WTC11 (cell line): Measurements from ENCODE around the gene HLTF. TPM values are rescaled to one million over a fixed set of nuclear protein-coding genes. Genes with fewer than 3 reads are reported as not detected.
A peak's percentile ranks its signal among the peaks of the same experiment; 100 is the strongest.

Experiments
- ATAC-seq: fragments of 200-7000 bp; cut with Tn5 transposase; 2 replicates; pipeline ENCODE4 v1.10.0; 2021; ENCODE audit warnings: mild to moderate bottlenecking, moderate library complexity
- CTCF ChIA-PET: fragments of 300-600 bp; sonication (Branson Sonifier 250); formaldehyde crosslinking; loops from one replicate; lab custom pipeline; 2021; ENCODE audit warnings: antibody characterized with exemption; lab: Charles Lee
- POLR2A ChIA-PET: fragments of 350-600 bp; sonication (Branson Sonifier 250); formaldehyde crosslinking; loops from one replicate; lab custom pipeline; 2021; ENCODE audit warnings: antibody characterized with exemption; lab: Charles Lee
- DNase-seq: peaks from one replicate; pipeline ENCODE4 v3.0.0; 2021; ENCODE audit warnings: low spot score
- H3K27ac Mint-ChIP-seq: 2 replicates; pipeline ENCODE4 v1.8.0; 2021; ENCODE audit warnings: mixed read lengths
- H3K27me3 Mint-ChIP-seq: 2 replicates; pipeline ENCODE4 v1.8.0; 2021; ENCODE audit warnings: low read depth, mild to moderate bottlenecking, moderate library complexity, mixed read lengths
- H3K36me3 Mint-ChIP-seq: 2 replicates; pipeline ENCODE4 v1.8.0; 2021; ENCODE audit warnings: mixed read lengths
- H3K4me1 Mint-ChIP-seq: 2 replicates; pipeline ENCODE4 v1.8.0; 2022; ENCODE audit warnings: mixed read lengths
- H3K4me3 Mint-ChIP-seq: 2 replicates; pipeline ENCODE4 v1.8.0; 2021; ENCODE audit warnings: mild to moderate bottlenecking, moderate library complexity, mixed read lengths
- H3K9me3 Mint-ChIP-seq: 2 replicates; pipeline ENCODE4 v1.8.0; 2021; ENCODE audit warnings: mixed read lengths
- CBFB ChIP-seq: sonication (generic); formaldehyde crosslinking; IDR thresholded peaks from 2 replicates; pipeline ENCODE4 v1.8.1; 2022; ENCODE audit warnings: mild to moderate bottlenecking, low read depth, missing genetic modification reagents
- ESRRA ChIP-seq: sonication (generic); formaldehyde crosslinking; IDR thresholded peaks from 2 replicates; pipeline ENCODE4 v1.8.1; 2022; ENCODE audit warnings: mild to moderate bottlenecking, missing genetic modification reagents, borderline replicate concordance
- FOXK1 ChIP-seq: sonication (generic); formaldehyde crosslinking; IDR thresholded peaks from 2 replicates; pipeline ENCODE4 v1.8.0; 2022; ENCODE audit warnings: mild to moderate bottlenecking, moderate library complexity, missing genetic modification reagents
- GRHL2 ChIP-seq: fragments of 250-450 bp; sonication (Bioruptor Pico); IDR thresholded peaks from 2 replicates; pipeline ENCODE4 v1.8.0; 2022; ENCODE audit warnings: mild to moderate bottlenecking, moderate library complexity; ENCODE audit not compliant: insufficient replicate concordance, severe bottlenecking
- JAZF1 ChIP-seq: fragments of 250-450 bp; sonication (Bioruptor Pico); IDR thresholded peaks from 2 replicates; pipeline ENCODE4 v1.9.0; 2021; ENCODE audit warnings: moderate library complexity, mild to moderate bottlenecking, inconsistent platforms
- JUN ChIP-seq: sonication (generic); formaldehyde crosslinking; IDR thresholded peaks from 2 replicates; pipeline ENCODE4 v1.8.0; 2023; ENCODE audit warnings: mild to moderate bottlenecking, missing genetic modification reagents
- NFATC4 ChIP-seq: fragments of 250-450 bp; sonication (Bioruptor Pico); IDR thresholded peaks from 2 replicates; pipeline ENCODE4 v1.9.0; 2021; ENCODE audit warnings: mild to moderate bottlenecking
- NFE2L1 ChIP-seq: sonication (generic); formaldehyde crosslinking; IDR thresholded peaks from 2 replicates; pipeline ENCODE4 v1.8.1; 2023; ENCODE audit warnings: missing genetic modification reagents
- OVOL2 ChIP-seq: fragments of 250-450 bp; sonication (Bioruptor Pico); IDR thresholded peaks from 2 replicates; pipeline ENCODE4 v1.9.0; 2021; ENCODE audit warnings: mild to moderate bottlenecking, borderline replicate concordance
- PRRX2 ChIP-seq: fragments of 250-450 bp; sonication (Bioruptor Pico); IDR thresholded peaks from 2 replicates; pipeline ENCODE4 v1.8.0; 2021; ENCODE audit warnings: mild to moderate bottlenecking
- RELA ChIP-seq: sonication (generic); formaldehyde crosslinking; IDR thresholded peaks from 2 replicates; pipeline ENCODE4 v1.8.1; 2022; ENCODE audit warnings: missing genetic modification reagents, mild to moderate bottlenecking, borderline replicate concordance
- TP53 ChIP-seq: sonication (generic); formaldehyde crosslinking; IDR thresholded peaks from 2 replicates; pipeline ENCODE4 v1.8.1; 2023; ENCODE audit warnings: mild to moderate bottlenecking, missing genetic modification reagents
- ZNF263 ChIP-seq: sonication (generic); formaldehyde crosslinking; IDR thresholded peaks from 2 replicates; pipeline ENCODE4 v1.8.1; 2022; ENCODE audit warnings: low read depth, mild to moderate bottlenecking, moderate library complexity, missing genetic modification reagents
- total RNA-seq: library from RNA; stranded (reverse); gene quantifications from 3 replicates; pipeline ENCODE4 v1.2.3, GENCODE V29; 2021
- TF ChIP-seq, protein P1 (sequence below): sonication (generic); formaldehyde crosslinking; IDR thresholded peaks from 2 replicates; pipeline ENCODE4 v1.8.0; 2023; ENCODE audit warnings: mild to moderate bottlenecking, missing genetic modification reagents
- TF ChIP-seq, protein P2 (sequence below): fragments of 200-600 bp; IDR thresholded peaks from 2 replicates; pipeline ENCODE4 v1.8.0; 2022; ENCODE audit warnings: antibody characterized with exemption
- TF ChIP-seq, protein P3 (sequence below): fragments of 250-450 bp; sonication (Bioruptor Pico); conservative IDR thresholded peaks from 2 replicates; pipeline ENCODE4 v1.9.0; 2021; ENCODE audit warnings: mild to moderate bottlenecking
- TF ChIP-seq, protein P4 (sequence below): sonication (generic); formaldehyde crosslinking; IDR thresholded peaks from 2 replicates; pipeline ENCODE4 v1.8.1; 2022; ENCODE audit warnings: low read depth, missing genetic modification reagents, borderline replicate concordance
- TF ChIP-seq, protein P5 (sequence below): sonication (generic); formaldehyde crosslinking; IDR thresholded peaks from 2 replicates; pipeline ENCODE4 v1.8.1; 2023; ENCODE audit warnings: mild to moderate bottlenecking, missing genetic modification reagents, moderate library complexity
- TF ChIP-seq, protein P6 (sequence below): sonication (generic); formaldehyde crosslinking; IDR thresholded peaks from 2 replicates; pipeline ENCODE4 v1.8.0; 2022; ENCODE audit warnings: mild to moderate bottlenecking, missing genetic modification reagents

HLTF gene
- total RNA-seq, 1 experiment from 2014 or later: 62.4 TPM

DNA sequence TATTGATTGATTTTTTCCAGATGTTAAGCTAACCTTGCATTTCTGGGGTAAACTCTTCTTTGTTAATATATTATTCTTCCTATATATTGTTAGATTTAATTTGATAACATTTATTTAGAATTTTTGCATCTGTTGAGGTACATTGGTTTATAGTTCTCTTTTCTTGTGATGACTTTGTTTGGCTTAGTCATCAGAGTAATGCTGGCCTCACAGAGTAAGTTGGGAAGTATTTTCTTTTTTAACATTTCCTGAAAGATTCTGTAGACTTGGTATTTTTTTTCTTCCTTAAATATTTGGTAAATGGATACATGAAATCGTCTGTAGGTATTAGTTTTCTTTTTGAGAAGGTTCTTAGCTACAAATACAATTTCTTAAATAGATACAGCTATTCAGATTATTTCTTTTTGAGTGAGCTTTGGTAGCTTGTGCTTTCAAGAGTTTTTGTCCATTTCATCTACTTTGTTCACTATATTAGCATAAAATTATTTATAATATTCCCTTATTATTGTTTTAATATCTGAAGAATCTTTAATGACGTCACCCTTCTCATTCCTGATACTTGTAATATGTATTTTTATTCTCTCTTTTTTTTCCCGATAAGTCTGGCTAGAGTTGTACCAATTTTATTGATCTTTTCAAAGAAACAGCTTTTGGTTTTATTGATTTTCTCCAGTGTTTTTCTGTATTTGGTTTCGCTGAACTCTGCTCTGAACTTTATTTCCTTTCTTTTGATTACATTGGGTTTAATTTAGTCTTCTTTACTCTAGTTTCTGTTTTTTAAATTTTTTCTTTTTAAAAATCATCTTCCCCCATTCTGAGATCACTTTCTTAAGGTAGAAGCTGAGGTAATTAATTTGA lies 36.6 kb upstream of the HLTF start (continued):
- TF ChIP-seq, protein P1, sequence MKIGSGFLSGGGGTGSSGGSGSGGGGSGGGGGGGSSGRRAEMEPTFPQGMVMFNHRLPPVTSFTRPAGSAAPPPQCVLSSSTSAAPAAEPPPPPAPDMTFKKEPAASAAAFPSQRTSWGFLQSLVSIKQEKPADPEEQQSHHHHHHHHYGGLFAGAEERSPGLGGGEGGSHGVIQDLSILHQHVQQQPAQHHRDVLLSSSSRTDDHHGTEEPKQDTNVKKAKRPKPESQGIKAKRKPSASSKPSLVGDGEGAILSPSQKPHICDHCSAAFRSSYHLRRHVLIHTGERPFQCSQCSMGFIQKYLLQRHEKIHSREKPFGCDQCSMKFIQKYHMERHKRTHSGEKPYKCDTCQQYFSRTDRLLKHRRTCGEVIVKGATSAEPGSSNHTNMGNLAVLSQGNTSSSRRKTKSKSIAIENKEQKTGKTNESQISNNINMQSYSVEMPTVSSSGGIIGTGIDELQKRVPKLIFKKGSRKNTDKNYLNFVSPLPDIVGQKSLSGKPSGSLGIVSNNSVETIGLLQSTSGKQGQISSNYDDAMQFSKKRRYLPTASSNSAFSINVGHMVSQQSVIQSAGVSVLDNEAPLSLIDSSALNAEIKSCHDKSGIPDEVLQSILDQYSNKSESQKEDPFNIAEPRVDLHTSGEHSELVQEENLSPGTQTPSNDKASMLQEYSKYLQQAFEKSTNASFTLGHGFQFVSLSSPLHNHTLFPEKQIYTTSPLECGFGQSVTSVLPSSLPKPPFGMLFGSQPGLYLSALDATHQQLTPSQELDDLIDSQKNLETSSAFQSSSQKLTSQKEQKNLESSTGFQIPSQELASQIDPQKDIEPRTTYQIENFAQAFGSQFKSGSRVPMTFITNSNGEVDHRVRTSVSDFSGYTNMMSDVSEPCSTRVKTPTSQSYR (CRISPR knock-in tag): no peak
- no peak for TF ChIP-seq RELA (CRISPR knock-in tag)

DNA sequence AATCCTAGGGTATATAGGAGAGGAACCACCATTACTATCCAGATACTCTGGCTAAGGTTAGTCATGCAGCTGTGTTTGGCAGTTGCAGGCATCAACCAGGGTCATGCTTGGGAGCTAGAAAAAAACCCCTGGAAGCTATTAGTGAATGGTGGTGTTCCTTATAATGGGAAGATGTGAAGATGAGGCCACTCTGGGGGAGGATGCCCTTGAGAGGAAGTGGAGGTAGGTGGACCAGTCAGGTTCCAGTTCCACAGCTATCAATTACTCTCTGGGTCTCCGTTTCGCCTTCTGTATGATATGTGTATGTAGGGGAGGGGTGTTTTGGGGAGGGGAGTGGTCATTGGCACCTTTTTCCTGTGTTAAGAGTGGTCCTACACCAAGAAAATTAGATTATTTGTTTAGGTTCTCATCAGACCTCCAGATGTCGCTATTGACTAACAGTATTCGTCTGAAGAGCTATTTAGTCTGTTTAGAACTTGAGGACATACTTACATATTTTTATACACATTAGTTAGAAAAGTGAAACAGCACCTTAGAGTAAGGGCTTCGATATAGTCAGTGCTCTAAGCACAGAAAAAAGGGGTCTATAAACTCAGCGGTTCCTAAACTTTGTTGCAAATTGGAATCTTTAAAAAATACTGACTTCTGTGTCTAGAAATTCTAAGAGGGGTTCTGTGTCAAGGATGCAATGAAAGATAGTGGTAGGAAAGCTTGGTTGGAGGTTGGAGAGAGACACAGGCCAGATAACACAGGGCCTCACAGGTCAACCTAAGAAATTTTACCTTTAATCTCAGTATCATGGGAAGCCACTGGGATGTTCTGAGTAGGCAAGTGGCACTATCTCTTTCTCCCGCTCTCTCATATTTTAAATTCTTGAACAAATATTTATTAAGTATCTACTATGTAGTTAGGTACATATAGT lies 34.0 kb upstream of the HLTF start:
- DNase-seq (no peak), ATAC-seq (peak; percentile 92)
- POLR2A ChIA-PET: interaction anchor here (0.5 to 1.1 kb wide), 2 partner anchors 165 to 652 kb away, joined by 3 to 6 read pairs; no protein-coding TSS in a partner anchor
- Mint-ChIP-seq H3K4me1 (peaks cover 4% of the 10 kb centered on the region; the same call in 1 of the 2 replicates), H3K4me3 (no peak overlapping the region), H3K36me3 (no peaks in the 10 kb centered on the region), H3K27ac (no peak overlapping the region), H3K9me3 (no peaks in the 10 kb centered on the region), H3K27me3 (no peaks in the 10 kb centered on the region)
- CTCF ChIA-PET: interaction anchor here (0.5 to 3.5 kb wide), 41 partner anchors 9 to 394 kb away, joined by 3 to 64 read pairs (median 5); partner anchors contain the start of genes GYG1, HLTF, HPS3 and TM4SF18
- TF ChIP-seq, protein P2, sequence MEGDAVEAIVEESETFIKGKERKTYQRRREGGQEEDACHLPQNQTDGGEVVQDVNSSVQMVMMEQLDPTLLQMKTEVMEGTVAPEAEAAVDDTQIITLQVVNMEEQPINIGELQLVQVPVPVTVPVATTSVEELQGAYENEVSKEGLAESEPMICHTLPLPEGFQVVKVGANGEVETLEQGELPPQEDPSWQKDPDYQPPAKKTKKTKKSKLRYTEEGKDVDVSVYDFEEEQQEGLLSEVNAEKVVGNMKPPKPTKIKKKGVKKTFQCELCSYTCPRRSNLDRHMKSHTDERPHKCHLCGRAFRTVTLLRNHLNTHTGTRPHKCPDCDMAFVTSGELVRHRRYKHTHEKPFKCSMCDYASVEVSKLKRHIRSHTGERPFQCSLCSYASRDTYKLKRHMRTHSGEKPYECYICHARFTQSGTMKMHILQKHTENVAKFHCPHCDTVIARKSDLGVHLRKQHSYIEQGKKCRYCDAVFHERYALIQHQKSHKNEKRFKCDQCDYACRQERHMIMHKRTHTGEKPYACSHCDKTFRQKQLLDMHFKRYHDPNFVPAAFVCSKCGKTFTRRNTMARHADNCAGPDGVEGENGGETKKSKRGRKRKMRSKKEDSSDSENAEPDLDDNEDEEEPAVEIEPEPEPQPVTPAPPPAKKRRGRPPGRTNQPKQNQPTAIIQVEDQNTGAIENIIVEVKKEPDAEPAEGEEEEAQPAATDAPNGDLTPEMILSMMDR: peak; percentile 49; the same call in 1 of the 2 replicates
- TF ChIP-seq PRRX2 (CRISPR knock-in tag): no peak

DNA sequence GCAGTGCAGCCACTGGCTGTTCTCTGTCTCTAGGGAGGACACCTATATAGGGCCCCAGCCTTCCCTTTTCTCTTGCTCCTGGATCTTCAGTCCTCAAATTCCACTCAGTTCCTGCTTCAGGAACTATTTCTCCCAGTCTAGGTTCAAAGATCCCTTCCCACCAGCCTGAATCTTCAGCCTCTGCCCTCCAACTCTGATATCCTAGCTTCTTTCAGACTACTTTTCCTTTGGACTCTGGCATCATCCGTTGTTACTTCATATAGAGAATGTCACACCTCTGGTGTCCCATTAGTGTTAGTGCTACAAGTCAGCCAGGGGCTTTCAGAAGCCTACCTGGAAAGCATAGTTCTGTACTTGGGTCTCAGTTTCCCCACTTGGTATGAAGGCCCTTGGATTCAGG lies 33.1 kb upstream of the HLTF start:
- H3K27ac Mint-ChIP-seq: no peak overlapping the region
- ChIA-PET CTCF (interaction anchor here (0.5 to 3.5 kb wide), 17 partner anchors 10 to 369 kb away, joined by 3 to 64 read pairs (median 8); partner anchors contain the start of genes HLTF and HPS3), POLR2A (interaction anchor here (1.1 kb wide), 1 partner anchor 164 kb away, joined by 6 read pairs; no protein-coding TSS in a partner anchor)
- peaks cover 11% of the 10 kb centered on the region for H3K4me1 Mint-ChIP-seq
- no peaks in the 10 kb centered on the region for H3K27me3 Mint-ChIP-seq
- H3K9me3 Mint-ChIP-seq: no peaks in the 10 kb centered on the region
- ATAC-seq (no peak), DNase-seq (no peak)
- H3K36me3 Mint-ChIP-seq: no peaks in the 10 kb centered on the region; the same call in 1 of the 2 replicates
- no peak overlapping the region for H3K4me3 Mint-ChIP-seq
- TF ChIP-seq CBFB (CRISPR knock-in tag) (no peak), JUN (CRISPR knock-in tag) (no peak), JAZF1 (CRISPR knock-in tag) (no peak), GRHL2 (no peak), ZNF263 (no peak), NFE2L1 (CRISPR knock-in tag) (no peak), NFATC4 (no peak), FOXK1 (CRISPR knock-in tag) (no peak), OVOL2 (no peak), TP53 (CRISPR knock-in tag) (no peak), PRRX2 (CRISPR knock-in tag) (no peak), ESRRA (CRISPR knock-in tag) (no peak)
- TF ChIP-seq, protein P3, sequence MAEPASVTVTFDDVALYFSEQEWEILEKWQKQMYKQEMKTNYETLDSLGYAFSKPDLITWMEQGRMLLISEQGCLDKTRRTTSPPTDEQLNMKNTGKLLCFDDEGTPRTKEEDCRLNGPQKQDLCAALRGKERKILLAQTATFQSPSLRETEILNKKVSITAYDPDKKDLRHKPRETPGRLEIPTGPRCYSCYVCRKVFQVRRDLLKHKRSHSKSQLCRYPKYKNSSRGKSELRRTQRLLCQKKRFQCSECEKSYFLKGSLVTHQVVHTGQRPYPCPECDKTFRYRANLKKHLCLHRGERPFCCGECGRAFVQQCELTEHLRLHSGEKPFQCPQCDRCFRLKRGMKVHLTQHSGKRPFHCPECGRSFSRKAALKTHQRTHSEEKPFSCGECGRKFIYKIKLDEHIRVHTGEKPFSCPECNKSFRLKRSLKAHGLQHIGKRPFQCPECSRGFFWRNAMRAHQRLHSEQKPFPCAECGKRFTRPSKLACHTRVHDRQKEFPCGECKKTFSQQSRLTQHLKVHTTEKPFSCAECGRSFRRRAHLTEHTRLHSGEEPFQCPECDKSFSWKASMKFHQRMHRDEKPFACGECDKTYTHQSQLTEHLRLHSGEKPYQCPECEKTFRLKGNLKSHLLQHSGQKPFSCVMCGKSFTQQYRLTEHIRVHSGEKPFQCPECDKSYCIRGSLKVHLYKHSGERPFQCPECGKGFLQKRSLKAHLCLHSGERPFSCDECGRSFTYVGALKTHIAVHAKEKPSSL (CRISPR knock-in tag): no peak
- TF ChIP-seq, protein P4, sequence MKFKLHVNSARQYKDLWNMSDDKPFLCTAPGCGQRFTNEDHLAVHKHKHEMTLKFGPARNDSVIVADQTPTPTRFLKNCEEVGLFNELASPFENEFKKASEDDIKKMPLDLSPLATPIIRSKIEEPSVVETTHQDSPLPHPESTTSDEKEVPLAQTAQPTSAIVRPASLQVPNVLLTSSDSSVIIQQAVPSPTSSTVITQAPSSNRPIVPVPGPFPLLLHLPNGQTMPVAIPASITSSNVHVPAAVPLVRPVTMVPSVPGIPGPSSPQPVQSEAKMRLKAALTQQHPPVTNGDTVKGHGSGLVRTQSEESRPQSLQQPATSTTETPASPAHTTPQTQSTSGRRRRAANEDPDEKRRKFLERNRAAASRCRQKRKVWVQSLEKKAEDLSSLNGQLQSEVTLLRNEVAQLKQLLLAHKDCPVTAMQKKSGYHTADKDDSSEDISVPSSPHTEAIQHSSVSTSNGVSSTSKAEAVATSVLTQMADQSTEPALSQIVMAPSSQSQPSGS: no peak
- TF ChIP-seq, protein P5, sequence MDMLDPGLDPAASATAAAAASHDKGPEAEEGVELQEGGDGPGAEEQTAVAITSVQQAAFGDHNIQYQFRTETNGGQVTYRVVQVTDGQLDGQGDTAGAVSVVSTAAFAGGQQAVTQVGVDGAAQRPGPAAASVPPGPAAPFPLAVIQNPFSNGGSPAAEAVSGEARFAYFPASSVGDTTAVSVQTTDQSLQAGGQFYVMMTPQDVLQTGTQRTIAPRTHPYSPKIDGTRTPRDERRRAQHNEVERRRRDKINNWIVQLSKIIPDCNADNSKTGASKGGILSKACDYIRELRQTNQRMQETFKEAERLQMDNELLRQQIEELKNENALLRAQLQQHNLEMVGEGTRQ (CRISPR knock-in tag): no peak
- TF ChIP-seq, protein P6, sequence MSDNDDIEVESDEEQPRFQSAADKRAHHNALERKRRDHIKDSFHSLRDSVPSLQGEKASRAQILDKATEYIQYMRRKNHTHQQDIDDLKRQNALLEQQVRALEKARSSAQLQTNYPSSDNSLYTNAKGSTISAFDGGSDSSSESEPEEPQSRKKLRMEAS (CRISPR knock-in tag): no peak
